ENCODE measurements around the gene HRH1. TPM values are rescaled to one million over a fixed set of nuclear protein-coding genes. Genes with fewer than 3 reads are reported as not detected.

Gene HRH1
- total RNA-seq, 1 donor from 2014 or later: not detected

GRCh38 chr3:11167590-11167989, 13.3 kb downstream of the HRH1 start:
- H3K9me3 Mint-ChIP-seq: no peaks in the 10 kb centered on the region
- ChIA-PET CTCF (no interaction called here), POLR2A (no interaction called here)
- no peaks in the 10 kb centered on the region for H3K4me1 Mint-ChIP-seq
- no peak overlapping the region for H3K27ac Mint-ChIP-seq
- ATAC-seq (ENCODE audit: low read depth) (no peak), DNase-seq (no peak)
- intact Hi-C loops (cut with micrococcal nuclease): no loop called here
- H3K27me3 Mint-ChIP-seq: peaks cover 18% of the 10 kb centered on the region
- H3K36me3 Mint-ChIP-seq (ENCODE audit: low read depth): no peaks in the 10 kb centered on the region
- H3K4me3 Mint-ChIP-seq: no peak overlapping the region
- no peak for TF ChIP-seq CTCF (IDR thresholded peaks at IDR 0.05)

- Mint-ChIP-seq H3K36me3 (ENCODE audit: low read depth) (no peaks in the 10 kb centered on the region), H3K27me3 (peaks cover 12% of the 10 kb centered on the region), H3K9me3 (no peaks in the 10 kb centered on the region), H3K4me1 (no peaks in the 10 kb centered on the region), H3K27ac (no peak overlapping the region), H3K4me3 (no peak overlapping the region)
- ChIA-PET CTCF (no interaction called here), POLR2A (no interaction called here)
- DNase-seq: no peak
- intact Hi-C loops (cut with micrococcal nuclease): no loop called here
- no peak for ATAC-seq (ENCODE audit: low read depth)
- no peak for TF ChIP-seq CTCF (IDR thresholded peaks at IDR 0.05)
Observed at GRCh38 chr3:11168406-11168805, 14.1 kb downstream of the HRH1 start.

DNA sequence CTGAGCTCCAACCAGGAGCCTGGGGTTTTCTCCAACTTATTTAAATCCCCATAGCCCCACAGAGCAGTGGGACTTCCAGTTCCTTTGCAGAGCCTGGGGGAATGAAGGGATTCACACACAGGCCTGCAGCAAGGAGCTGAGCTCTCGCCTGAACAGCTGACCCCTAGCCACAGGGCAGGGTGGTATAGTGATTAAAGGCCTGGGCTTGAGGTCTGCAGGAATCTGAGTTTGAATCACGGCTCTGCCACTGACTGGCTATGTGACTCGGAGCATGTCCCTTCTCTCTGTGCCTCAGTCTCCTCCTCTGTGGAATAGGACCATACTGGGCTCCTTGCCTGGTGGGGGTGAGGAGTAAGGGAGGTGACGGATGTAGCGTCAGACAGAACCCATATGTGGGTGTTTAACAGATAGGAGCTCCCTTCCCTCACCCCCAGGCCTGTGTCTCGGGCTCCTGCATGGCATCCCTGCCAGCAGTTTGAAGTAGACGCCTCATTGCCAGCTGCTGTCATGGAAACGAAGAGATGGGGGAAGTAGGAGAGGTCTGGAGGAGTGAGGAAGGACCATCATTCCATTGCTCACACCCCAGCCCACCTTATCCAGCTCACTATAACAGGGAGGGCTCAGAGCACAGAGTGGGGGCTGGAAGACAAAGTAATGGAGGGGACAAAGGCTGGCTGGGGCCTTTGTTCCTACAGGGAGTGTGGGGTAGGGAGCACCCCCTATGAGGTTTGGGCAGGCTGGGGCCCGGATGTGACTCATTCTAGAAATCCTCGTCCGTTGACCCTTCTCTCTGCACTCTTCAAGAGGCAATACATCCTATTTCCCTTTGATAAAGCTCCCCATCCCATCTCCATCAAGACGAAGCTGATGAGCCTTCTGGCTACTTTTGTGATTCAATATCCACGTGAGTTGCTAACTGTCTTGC, 14.8 kb downstream of the HRH1 start:
- no peak for TF ChIP-seq CTCF (IDR thresholded peaks at IDR 0.05)
- Mint-ChIP-seq H3K36me3 (ENCODE audit: low read depth) (no peaks in the 10 kb centered on the region), H3K9me3 (no peaks in the 10 kb centered on the region), H3K27ac (no peak overlapping the region), H3K4me3 (no peak overlapping the region), H3K4me1 (no peaks in the 10 kb centered on the region), H3K27me3 (peaks cover 7% of the 10 kb centered on the region)
- intact Hi-C loops (cut with micrococcal nuclease): no loop called here
- ChIA-PET POLR2A (no interaction called here), CTCF (no interaction called here)
- ATAC-seq (ENCODE audit: low read depth) (no peak), DNase-seq (no peak)

DNA sequence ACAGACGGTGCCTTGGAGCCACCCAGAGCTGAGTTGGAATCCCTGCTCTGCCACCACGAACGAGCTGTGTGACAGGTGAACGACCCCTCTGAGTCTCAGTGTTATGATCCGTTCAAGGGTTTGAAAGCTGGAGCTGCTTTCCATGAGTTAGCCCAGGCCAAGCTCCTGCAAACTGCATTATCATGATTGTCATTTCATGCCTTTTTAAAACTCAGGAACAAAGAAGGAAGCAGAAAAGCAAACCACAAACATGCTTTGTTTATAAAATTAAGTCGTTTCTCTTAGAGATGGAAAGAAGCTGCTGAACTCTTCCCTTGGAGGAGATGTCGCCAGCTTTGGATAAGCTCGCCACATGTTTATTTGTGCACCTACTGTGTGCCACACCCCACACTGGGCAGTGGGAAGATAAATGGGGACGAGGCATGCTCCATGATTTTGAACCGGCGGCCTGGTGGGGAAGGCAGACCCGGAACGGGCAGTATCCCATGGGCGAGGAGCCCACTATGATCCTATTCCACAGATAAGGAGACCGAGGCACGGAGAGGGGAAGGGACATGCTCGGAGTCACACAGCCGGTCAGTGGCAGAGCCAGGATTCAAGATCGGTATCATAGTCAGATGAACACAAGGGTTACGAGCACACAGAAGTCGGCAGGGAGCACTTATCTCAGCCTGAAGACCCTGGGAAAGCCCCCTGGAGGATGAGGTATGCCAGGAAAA, 15.9 kb downstream of the HRH1 start:
- no peak overlapping the region for H3K4me3 Mint-ChIP-seq
- no peaks in the 10 kb centered on the region for H3K4me1 Mint-ChIP-seq
- H3K27ac Mint-ChIP-seq: no peak overlapping the region
- intact Hi-C loops (cut with micrococcal nuclease): no loop called here
- ATAC-seq (ENCODE audit: low read depth) (no peak), DNase-seq (no peak)
- H3K9me3 Mint-ChIP-seq: no peaks in the 10 kb centered on the region
- ChIA-PET POLR2A (no interaction called here), CTCF (no interaction called here)
- H3K36me3 Mint-ChIP-seq (ENCODE audit: low read depth): no peaks in the 10 kb centered on the region
- TF ChIP-seq CTCF (IDR thresholded peaks at IDR 0.05): no peak
- peaks cover 7% of the 10 kb centered on the region for H3K27me3 Mint-ChIP-seq

- no peak for DNase-seq
- POLR2A ChIA-PET: interaction anchor here (0.6 kb wide), 2 partner anchors 46 to 118 kb away, joined by 4 to 8 read pairs; no protein-coding TSS in a partner anchor
- H3K36me3 Mint-ChIP-seq (ENCODE audit: low read depth): no peaks in the 10 kb centered on the region
- H3K4me1 Mint-ChIP-seq: no peaks in the 10 kb centered on the region
- intact Hi-C loops (cut with micrococcal nuclease): no loop called here
- TF ChIP-seq CTCF (IDR thresholded peaks at IDR 0.05): no peak
- H3K27me3 Mint-ChIP-seq: peaks cover 7% of the 10 kb centered on the region
- ATAC-seq (ENCODE audit: low read depth): no peak
- no peak overlapping the region for H3K4me3 Mint-ChIP-seq
- H3K9me3 Mint-ChIP-seq: no peaks in the 10 kb centered on the region
- CTCF ChIA-PET: no interaction called here
- no peak overlapping the region for H3K27ac Mint-ChIP-seq
Observed at GRCh38 chr3:11172096-11172690, 17.9 kb downstream of the HRH1 start.
